Stimulated activated naive B cell treated with anti-CD40 and anti-IgM and Interleukin-4, amounts not matched to agents 10 μg/mL and 1 μg/mL and 100 μg/mL, for 72 hours (primary cell): ENCODE data around the gene TMLHE.
"Not testable (repeated sequence)": the region's sequence is repeated elsewhere in the genome, so short reads cannot be mapped to it uniquely, and the experiment has no call there.

ENCODE experiments used
- ATAC-seq, 2 donors: fragments of 150-1000 bp; cut with Tn5 transposase; replicated peaks; 2 replicates each; pipeline ENCODE4 v1.10.0; 2021; ENCODE audit warnings: moderate library complexity in 1 of 2
- DNase-seq: peaks from one replicate; pipeline ENCODE4 v3.0.0; 2021
- H3K27ac Mint-ChIP-seq: one replicate; pipeline ENCODE4 v1.8.0; 2022; ENCODE audit warnings: mild to moderate bottlenecking, mixed read lengths
- H3K27me3 Mint-ChIP-seq, 2 donors: one replicate each; pipeline ENCODE4 v1.8.0; 2022; ENCODE audit warnings: mixed read lengths in 2 of 2
- H3K36me3 Mint-ChIP-seq, 2 donors: one replicate each; pipeline ENCODE4 v1.8.0; 2022; ENCODE audit warnings: mixed read lengths in 2 of 2, mild to moderate bottlenecking in 1 of 2
- H3K4me1 Mint-ChIP-seq, 2 donors: one replicate each; pipeline ENCODE4 v1.8.0; 2022; ENCODE audit warnings: mixed read lengths in 2 of 2, mild to moderate bottlenecking in 1 of 2
- H3K4me3 Mint-ChIP-seq, 2 donors: one replicate each; pipeline ENCODE4 v1.8.0; 2022; ENCODE audit warnings: mild to moderate bottlenecking in 2 of 2, mixed read lengths in 2 of 2, moderate library complexity in 1 of 2
- H3K9me3 Mint-ChIP-seq, 2 donors: one replicate each; pipeline ENCODE4 v1.8.0; 2022; ENCODE audit warnings: mixed read lengths in 2 of 2, mild to moderate bottlenecking in 1 of 2

The TMLHE gene, protein sequence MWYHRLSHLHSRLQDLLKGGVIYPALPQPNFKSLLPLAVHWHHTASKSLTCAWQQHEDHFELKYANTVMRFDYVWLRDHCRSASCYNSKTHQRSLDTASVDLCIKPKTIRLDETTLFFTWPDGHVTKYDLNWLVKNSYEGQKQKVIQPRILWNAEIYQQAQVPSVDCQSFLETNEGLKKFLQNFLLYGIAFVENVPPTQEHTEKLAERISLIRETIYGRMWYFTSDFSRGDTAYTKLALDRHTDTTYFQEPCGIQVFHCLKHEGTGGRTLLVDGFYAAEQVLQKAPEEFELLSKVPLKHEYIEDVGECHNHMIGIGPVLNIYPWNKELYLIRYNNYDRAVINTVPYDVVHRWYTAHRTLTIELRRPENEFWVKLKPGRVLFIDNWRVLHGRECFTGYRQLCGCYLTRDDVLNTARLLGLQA

DNA sequence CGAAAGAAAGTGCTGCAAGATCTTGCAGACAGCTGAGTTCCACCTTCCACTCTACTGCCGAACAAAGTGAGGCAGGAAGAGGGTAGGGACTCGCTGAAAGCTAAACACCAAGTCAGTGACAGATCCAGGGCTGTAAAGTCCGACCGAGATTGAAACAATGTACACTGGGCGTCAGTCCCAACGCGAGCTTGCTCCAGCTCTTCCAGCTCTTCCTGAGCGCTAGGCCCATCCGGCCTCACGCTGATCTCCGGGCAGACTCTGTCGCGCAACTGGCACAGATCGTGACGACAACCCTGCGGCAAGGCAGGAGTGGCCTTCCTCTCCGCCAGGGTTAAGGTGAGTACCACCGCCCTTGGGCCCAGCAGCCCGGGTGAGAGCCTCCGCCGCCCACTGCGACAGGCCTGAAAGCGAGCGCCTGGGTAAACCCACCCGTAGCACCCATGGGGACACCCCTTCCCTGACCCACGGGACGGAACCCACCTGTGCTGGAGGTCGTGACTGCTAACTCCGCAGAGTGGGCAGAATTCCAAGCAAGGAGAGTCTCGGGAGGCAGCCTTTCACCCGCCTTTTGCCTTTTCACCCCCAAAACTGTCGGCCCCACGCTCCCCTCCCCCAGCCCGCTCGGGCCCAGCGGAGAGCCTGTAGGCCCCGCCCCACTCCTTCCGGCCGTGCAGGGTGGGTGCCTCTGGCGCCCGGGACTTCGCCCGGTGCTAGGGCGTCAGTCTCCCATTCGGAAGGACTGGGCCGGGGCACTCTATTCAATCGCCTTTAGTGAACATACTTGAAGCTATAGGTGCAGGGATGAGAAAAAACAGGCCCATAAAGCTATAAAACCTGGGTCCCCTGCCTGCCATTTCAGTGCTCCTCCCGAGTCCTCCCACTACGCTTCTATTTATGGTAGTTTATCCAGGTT, at the start of gene TMLHE, which contains the start of gene SPRY3:
TSS of gene TMLHE (minus strand) at position 641 of the 913 bp plus-strand sequence. CDS start 67,676 bp downstream, outside the sequence.
TSS of gene SPRY3 (plus strand) at position 275 of the 913 bp plus-strand sequence.
- H3K27ac Mint-ChIP-seq = peak within 1 kb of the TSS; percentile 96
- ATAC-seq (peak; percentile 92 to 96), DNase-seq (peak; percentile 40)
- H3K36me3 Mint-ChIP-seq = peaks cover 3 to 7% of the 10 kb centered on the region in 2 donors
- H3K4me1 Mint-ChIP-seq = peaks cover 4 to 11% of the 10 kb centered on the region in 2 donors
- H3K4me3 Mint-ChIP-seq = peak within 1 kb of the TSS; percentile 89 to 91
- no peaks in the 10 kb centered on the region for H3K27me3 Mint-ChIP-seq
- peaks cover 2 to 4% of the 10 kb centered on the region in 2 donors for H3K9me3 Mint-ChIP-seq

DNA sequence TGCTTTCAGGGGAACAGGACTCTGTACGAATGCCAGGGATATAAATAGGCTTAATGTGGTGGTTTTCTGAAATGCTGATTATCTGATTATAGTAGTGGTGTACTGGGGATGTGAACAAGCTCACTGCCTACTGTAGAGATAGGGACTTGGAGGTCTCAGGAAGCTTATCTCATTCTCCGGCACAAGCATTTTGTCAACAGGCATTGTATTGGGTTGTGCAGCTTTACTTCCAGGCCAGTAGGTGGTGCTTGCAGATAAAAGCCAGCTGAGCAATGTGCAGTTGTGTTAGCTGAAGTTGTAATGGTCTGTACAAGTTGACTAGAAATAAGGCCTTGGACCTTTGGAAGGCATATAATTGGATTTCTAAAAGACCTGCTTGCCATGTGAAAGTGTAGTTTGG, 49.5 kb upstream of the TMLHE start:
- Mint-ChIP-seq H3K9me3 (peaks cover 0 to 4% of the 10 kb centered on the region in 2 donors), H3K4me1 (no peaks in the 10 kb centered on the region), H3K36me3 (no peaks in the 10 kb centered on the region), H3K27ac (no peak overlapping the region), H3K4me3 (no peak overlapping the region), H3K27me3 (no peaks in the 10 kb centered on the region)
- ATAC-seq (no peak), DNase-seq (no peak)

DNA sequence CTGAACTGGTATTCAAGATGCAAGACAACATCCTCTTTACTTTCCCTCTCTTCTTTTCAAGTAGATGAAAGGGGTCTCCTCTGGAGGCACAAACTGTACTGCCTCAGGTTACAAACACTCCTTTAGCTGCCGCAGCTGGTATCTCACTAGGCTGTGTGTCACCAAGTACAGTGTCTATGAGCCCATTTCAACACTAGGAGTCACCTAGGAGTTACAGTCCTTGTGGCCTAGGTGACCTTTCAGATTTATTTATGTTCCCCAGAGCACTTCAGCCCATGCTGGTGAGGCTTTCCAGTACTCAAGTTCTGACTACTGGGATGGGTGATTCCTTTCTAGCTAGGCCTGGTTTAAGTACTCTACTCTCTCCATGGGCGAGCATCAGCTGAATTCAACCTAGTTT, 32.4 kb upstream of the TMLHE start:
- Mint-ChIP-seq H3K27ac (no peak overlapping the region), H3K36me3 (no peaks in the 10 kb centered on the region), H3K27me3 (peaks cover 0 to 3% of the 10 kb centered on the region in 2 donors), H3K9me3 (peaks cover 0 to 3% of the 10 kb centered on the region in 2 donors), H3K4me1 (no peaks in the 10 kb centered on the region), H3K4me3 (no peak overlapping the region)
- ATAC-seq (peak in 1 of 2 donors; percentile 41), DNase-seq (no peak)

DNA sequence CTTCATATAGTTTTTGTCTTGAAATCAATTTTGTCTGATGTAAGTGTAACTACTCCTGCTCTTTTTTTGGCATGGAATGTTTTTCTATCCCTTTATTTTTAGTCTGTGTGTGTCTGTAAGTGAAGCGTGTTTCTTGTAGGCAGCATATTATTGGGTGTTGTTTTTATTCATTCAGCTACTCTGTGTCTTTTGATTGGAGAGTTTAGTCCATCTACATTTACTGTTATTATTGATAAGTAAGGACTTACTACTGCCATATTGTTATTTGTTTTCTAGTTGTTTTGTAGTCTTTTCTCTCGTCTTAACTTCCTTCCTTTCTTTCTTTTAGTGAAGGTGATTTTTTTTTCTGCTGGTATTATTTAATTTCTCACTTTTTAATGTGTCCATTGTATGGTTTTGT, 30.5 kb upstream of the TMLHE start:
- H3K36me3 Mint-ChIP-seq = no peaks in the 10 kb centered on the region

DNA sequence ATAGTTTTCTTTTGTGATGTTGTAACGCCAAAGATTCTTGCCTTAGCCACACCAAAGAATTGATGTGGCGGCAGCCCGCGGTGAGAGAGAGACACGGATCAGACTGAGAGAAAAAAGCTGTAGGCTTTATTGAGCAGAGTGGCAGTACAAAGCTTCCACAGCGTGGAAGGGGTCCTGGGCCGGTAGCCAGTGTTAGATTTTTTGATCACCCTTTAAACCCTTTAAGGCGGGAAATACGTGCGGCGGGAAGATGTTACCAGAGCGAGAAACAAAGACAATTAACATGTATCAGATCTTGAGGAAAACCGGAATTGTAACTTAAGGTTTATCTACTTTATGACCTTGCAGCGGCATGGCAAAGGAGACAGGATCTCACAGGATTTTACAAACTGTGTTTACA, 28.6 kb upstream of the TMLHE start:
- H3K9me3 Mint-ChIP-seq, DNase-seq, ATAC-seq: not testable (repeated sequence)

More for the DNA sequence above, 30.5 kb upstream of the TMLHE start:
- no peak overlapping the region for H3K4me3 Mint-ChIP-seq
- DNase-seq (no peak), ATAC-seq (no peak)
- peaks cover 0 to 3% of the 10 kb centered on the region in 2 donors for H3K9me3 Mint-ChIP-seq
- no peaks in the 10 kb centered on the region for H3K4me1 Mint-ChIP-seq
- no peak overlapping the region for H3K27ac Mint-ChIP-seq
- peaks cover 0 to 3% of the 10 kb centered on the region in 2 donors for H3K27me3 Mint-ChIP-seq

DNA sequence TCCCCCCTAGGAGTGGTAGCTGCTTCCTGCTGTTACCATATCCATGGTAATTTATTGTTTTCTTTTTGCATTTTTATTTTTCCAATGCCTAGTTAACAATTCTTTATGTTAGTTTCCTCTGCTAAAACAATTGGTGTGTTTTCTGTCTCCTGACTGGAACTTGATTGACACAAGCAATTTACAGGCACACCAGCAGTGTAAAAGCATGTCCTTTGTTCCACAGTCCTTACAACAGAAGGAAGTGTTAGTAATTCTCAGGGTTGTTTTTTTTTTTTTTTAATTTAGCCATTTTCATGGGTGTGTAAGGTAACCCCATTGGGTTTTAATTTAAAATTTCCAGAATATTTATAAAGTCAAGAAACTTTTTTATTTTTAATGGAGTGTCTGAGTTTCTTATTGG, 25.0 kb upstream of the TMLHE start:
- H3K9me3 Mint-ChIP-seq = peaks cover 0 to 4% of the 10 kb centered on the region in 2 donors
- no peaks in the 10 kb centered on the region for H3K27me3 Mint-ChIP-seq
- H3K4me3 Mint-ChIP-seq = no peak overlapping the region
- no peak overlapping the region for H3K27ac Mint-ChIP-seq
- H3K4me1 Mint-ChIP-seq = peaks cover under 1 to 2% of the 10 kb centered on the region in 2 donors
- ATAC-seq (no peak), DNase-seq (no peak)
- H3K36me3 Mint-ChIP-seq = no peaks in the 10 kb centered on the region

More for the DNA sequence above, 28.6 kb upstream of the TMLHE start:
- not testable (repeated sequence) for H3K4me1 Mint-ChIP-seq, H3K27me3 Mint-ChIP-seq, H3K36me3 Mint-ChIP-seq
- Mint-ChIP-seq H3K4me3 (peak overlapping the region; percentile 67 to 77), H3K27ac (peak overlapping the region; percentile 56)

DNA sequence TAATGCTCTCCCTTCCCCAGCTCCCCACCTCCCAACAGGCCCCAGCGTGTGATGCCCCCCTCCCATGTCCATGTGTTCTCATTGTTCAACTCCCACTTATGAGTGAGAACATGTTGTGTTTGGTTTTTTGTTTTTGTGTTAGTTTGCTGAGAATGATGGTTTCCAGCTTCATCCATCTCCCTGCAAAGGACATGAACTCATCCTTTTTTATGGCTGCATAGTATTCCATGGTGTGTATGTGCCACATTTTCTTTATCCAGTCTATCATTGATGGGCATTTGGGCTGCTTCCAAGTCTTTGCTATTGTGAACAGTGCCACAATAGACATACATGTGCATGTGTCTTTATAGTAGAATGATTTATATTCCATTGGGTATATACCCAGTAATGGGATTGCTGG, 22.3 kb upstream of the TMLHE start:
- ATAC-seq, H3K36me3 Mint-ChIP-seq, H3K4me3 Mint-ChIP-seq, DNase-seq, H3K4me1 Mint-ChIP-seq, H3K27ac Mint-ChIP-seq, H3K27me3 Mint-ChIP-seq: not testable (repeated sequence)
- H3K9me3 Mint-ChIP-seq = peaks cover 0 to 15% of the 10 kb centered on the region in 2 donors

DNA sequence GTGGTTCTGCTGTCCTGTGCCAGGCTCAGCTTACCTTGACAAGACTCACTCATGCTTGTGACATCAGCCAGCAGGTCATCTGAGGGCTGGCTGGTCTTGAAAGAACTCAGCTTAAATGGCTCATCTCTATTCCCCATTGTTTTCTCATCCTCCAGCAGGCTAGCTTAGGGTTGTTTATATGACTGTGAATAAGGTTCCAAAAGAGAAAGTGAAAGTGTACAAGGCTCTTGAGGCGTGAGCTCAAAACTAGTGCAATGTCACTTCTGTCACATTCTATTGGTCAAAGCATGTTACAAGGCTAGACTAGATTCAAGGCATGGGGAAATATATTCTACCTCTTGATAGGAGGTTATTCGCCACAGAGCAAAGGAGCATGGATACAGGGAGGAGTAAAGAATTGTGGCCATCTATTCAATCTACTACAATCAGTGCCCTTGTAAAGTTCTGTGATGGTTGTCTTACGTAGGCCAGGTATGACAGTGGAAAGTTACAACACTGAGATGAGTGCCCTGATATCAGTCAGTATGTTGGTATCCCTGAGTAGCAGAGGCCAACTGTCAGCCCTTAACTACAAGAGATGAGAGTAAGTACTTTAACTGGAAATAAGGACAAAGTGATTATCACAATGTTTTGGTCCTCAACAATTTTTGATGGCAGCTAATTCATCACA, 19.8 kb upstream of the TMLHE start:
- DNase-seq (no peak), ATAC-seq (peak; percentile 63 to 67)
- Mint-ChIP-seq H3K9me3 (peaks cover 3 to 24% of the 10 kb centered on the region in 2 donors), H3K4me3 (peak overlapping the region; percentile 70 to 76), H3K27ac (peak overlapping the region; percentile 81), H3K27me3 (no peaks in the 10 kb centered on the region), H3K4me1 (peaks cover 6 to 7% of the 10 kb centered on the region in 2 donors), H3K36me3 (peaks cover 0 to 6% of the 10 kb centered on the region in 2 donors)

DNA sequence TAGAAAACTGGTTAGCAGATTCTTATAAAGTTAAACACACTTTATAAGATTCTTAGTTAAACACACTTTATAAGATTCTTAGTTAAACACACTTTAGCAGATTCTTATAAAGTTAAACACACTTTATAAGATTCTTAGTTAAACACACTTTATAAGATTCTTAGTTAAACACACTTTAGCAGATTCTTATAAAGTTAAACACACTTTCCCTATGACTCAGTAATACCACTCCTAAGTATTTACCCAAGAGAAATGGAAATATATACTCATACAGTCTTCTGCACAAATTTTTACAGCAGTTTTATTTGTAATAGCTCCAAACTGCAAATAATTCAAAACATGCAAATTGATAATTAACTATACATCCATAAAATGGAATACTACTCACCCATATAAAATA, 7.4 kb upstream of the TMLHE start:
- H3K4me3 Mint-ChIP-seq, H3K36me3 Mint-ChIP-seq, H3K27me3 Mint-ChIP-seq, H3K4me1 Mint-ChIP-seq, ATAC-seq, H3K9me3 Mint-ChIP-seq, H3K27ac Mint-ChIP-seq, DNase-seq: not testable (repeated sequence)

DNA sequence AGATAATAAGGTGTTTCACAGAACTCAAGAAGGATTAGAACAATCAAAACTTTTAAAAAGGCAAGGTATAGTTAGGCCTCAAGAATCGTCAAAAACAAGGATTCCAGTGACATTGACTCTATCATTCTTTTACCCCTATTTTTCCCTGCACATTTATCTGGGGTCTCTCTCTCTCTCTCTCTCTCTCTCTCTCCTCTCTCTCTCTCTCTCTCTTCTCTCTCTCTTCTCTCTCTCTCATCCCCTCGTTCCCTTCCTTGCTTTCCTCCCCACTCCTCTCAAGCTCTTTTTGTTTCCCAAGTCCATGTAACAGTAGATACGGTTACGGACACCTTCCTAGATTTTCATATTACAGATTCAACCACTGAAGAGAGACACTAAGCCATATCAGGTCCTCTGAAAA, 3.2 kb upstream of the TMLHE start:
- Mint-ChIP-seq H3K27me3 (no peaks in the 10 kb centered on the region), H3K9me3 (peaks cover 0 to 2% of the 10 kb centered on the region in 2 donors), H3K4me1 (no peaks in the 10 kb centered on the region), H3K36me3 (peaks cover 0 to 3% of the 10 kb centered on the region in 2 donors), H3K27ac (no peak overlapping the region), H3K4me3 (no peak overlapping the region)
- ATAC-seq (no peak), DNase-seq (no peak)

DNA sequence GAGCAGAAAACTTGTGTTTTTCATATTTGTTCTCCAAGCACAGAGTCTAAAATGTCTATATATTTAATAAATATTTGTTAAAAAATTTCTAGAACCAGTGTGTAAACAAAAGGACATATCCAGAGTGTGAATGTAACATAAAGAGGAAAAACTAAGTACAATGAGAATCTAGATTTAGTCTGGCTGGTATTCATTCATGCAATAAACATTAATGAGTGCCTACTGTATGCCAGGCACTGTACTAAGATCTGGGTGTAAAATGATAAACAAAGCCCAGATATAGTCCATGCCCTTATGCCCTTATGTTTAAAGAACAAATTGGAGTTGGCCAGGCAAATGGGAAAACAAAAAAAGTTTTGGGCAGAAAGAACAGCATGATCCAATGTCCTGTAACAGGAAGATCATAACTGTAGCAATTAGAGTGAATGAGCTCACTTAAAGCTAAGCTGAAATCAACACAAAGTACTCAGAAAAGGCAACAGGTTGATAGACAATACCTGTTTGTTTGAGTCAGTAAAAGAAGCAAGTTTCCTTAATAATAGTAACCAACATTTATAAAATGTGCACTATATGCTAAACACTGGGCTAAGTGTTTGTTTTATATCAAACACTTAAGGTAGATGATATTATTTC, 1.3 kb upstream of the TMLHE start:
- Mint-ChIP-seq H3K4me1 (peaks cover 0 to 3% of the 10 kb centered on the region in 2 donors), H3K36me3 (peaks cover 3 to 7% of the 10 kb centered on the region in 2 donors), H3K9me3 (peaks cover 2% of the 10 kb centered on the region in 2 donors), H3K27me3 (no peaks in the 10 kb centered on the region), H3K4me3 (no peak overlapping the region), H3K27ac (no peak overlapping the region)
- no peak for DNase-seq
- ATAC-seq = no peak

DNA sequence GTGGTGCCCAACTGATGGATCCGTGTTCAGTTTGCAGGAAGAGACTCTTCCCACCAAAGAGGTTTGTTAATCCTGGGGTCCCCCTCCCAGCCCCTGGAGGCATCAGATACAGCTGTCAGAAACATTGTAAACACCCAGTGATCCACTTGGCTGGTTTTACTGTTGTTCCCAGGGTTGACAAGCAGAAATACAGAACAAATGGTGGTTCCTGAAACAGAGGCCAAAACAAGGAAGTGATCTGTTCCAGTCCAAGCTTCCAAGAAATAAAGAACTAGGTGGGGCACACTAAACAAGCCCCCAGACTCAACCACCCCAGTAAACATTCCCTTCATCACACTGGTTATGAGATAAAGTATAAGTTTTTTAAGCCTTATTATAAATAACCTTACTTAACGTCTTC, 1.4 kb downstream of the TMLHE start:
- Mint-ChIP-seq H3K4me1 (peaks cover 5 to 19% of the 10 kb centered on the region in 2 donors), H3K27me3 (no peaks in the 10 kb centered on the region), H3K4me3 (peak overlapping the region; percentile 55 to 89), H3K9me3 (peaks cover 4 to 7% of the 10 kb centered on the region in 2 donors), H3K27ac (no peak overlapping the region), H3K36me3 (peaks cover 10 to 17% of the 10 kb centered on the region in 2 donors)
- no peak for ATAC-seq
- DNase-seq = no peak

DNA sequence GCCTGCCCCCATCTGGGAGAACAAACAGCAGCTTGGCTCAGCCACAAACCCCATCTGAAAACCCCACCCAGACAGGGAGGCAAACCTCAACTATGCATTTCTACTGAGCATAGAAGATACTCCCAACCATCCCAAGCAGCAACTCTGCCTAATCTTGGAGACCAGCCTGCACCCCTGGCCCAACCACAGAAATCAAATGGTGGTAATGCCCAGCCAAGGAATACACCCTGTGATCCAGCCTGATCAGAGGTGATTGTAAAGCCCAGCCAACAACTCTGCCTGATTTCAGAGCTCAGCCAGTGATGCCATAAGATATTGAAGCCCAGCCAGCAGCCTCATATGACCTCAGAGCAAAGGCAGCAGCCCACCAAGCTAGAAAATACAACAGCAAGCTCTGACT, 19.8 kb downstream of the TMLHE start:
- H3K9me3 Mint-ChIP-seq = peaks cover 9 to 13% of the 10 kb centered on the region in 2 donors
- ATAC-seq = no peak
- no peak for DNase-seq
- H3K36me3 Mint-ChIP-seq = peaks cover 12 to 27% of the 10 kb centered on the region in 2 donors
- H3K4me3 Mint-ChIP-seq = no peak overlapping the region
- no peaks in the 10 kb centered on the region for H3K27me3 Mint-ChIP-seq
- no peak overlapping the region for H3K27ac Mint-ChIP-seq
- peaks cover 0 to 4% of the 10 kb centered on the region in 2 donors for H3K4me1 Mint-ChIP-seq
